ENCODE data around the gene PROZ.

The PROZ gene

DNA sequence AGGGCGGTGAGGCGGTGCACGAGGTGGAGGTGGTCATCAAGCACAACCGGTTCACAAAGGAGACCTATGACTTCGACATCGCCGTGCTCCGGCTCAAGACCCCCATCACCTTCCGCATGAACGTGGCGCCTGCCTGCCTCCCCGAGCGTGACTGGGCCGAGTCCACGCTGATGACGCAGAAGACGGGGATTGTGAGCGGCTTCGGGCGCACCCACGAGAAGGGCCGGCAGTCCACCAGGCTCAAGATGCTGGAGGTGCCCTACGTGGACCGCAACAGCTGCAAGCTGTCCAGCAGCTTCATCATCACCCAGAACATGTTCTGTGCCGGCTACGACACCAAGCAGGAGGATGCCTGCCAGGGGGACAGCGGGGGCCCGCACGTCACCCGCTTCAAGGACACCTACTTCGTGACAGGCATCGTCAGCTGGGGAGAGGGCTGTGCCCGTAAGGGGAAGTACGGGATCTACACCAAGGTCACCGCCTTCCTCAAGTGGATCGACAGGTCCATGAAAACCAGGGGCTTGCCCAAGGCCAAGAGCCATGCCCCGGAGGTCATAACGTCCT lies 9.4 kb upstream of the PROZ start:
- no peak for DNase-seq (ENCODE audit: extremely low read depth, insufficient read length)
- Histone ChIP-seq H3K4me3 (replicated peaks; ENCODE audit: low read depth, low read length) (no peak overlapping the region), H3K27me3 (replicated peaks; ENCODE audit: control insufficient read depth, insufficient read depth, low read length) (no peaks in the 10 kb centered on the region; the same call in 1 of the 2 replicates), H3K36me3 (ENCODE audit: control insufficient read depth, insufficient read depth, low read length) (no peaks in the 10 kb centered on the region)
- TF ChIP-seq, protein P1, sequence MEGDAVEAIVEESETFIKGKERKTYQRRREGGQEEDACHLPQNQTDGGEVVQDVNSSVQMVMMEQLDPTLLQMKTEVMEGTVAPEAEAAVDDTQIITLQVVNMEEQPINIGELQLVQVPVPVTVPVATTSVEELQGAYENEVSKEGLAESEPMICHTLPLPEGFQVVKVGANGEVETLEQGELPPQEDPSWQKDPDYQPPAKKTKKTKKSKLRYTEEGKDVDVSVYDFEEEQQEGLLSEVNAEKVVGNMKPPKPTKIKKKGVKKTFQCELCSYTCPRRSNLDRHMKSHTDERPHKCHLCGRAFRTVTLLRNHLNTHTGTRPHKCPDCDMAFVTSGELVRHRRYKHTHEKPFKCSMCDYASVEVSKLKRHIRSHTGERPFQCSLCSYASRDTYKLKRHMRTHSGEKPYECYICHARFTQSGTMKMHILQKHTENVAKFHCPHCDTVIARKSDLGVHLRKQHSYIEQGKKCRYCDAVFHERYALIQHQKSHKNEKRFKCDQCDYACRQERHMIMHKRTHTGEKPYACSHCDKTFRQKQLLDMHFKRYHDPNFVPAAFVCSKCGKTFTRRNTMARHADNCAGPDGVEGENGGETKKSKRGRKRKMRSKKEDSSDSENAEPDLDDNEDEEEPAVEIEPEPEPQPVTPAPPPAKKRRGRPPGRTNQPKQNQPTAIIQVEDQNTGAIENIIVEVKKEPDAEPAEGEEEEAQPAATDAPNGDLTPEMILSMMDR (IDR thresholded peaks at IDR 0.05; ENCODE audit: insufficient read depth, low read length, poor library complexity, severe bottlenecking) = no peak

DNA sequence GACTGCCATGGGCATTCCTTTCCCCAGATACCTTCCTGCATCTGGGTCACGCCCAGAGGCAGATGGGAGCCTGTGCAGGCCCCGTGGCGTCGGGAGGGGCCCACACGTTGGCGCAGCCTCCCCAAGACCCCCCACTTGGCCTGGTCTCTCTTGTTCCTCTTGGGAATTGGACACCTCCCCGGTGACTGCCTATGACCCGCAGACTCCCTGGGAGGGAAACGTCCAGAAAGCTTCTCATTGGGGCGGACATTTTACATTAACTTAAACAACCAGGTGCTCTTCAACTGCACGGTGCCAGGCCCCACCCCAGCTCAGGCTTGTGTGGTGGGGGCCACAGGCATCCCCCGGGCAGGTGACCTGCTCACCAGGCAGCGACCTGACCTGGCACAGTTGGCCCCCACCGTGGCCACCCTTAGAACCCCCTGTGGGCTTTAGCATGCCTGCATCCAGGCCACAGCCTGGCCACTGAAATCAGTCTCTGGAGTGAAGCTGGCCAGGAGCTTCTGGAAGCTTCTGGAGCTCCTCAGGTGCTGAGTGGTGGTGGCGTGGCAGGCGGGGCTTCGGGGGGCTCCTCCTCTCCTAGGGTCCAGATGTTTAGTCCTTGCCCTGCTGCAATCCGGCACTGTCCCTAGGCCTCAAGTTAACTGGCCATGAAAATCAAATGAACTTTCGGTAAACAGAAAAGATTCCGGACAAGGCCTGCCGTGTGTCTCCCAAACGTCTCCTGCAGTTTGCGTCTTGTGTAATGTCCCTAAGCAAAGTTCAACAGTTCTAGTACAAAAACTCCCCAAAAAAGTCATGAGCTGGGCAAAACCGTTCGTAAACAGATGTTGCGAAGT lies 8.5 kb upstream of the PROZ start:
- Histone ChIP-seq H3K36me3 (ENCODE audit: control insufficient read depth, insufficient read depth, low read length) (no peaks in the 10 kb centered on the region), H3K27me3 (replicated peaks; ENCODE audit: control insufficient read depth, insufficient read depth, low read length) (no peaks in the 10 kb centered on the region; the same call in 1 of the 2 replicates), H3K4me3 (replicated peaks; ENCODE audit: low read depth, low read length) (no peak overlapping the region)
- no peak for DNase-seq (ENCODE audit: extremely low read depth, insufficient read length)
- TF ChIP-seq, protein P1 (IDR thresholded peaks at IDR 0.05; ENCODE audit: insufficient read depth, low read length, poor library complexity, severe bottlenecking) = no peak

DNA sequence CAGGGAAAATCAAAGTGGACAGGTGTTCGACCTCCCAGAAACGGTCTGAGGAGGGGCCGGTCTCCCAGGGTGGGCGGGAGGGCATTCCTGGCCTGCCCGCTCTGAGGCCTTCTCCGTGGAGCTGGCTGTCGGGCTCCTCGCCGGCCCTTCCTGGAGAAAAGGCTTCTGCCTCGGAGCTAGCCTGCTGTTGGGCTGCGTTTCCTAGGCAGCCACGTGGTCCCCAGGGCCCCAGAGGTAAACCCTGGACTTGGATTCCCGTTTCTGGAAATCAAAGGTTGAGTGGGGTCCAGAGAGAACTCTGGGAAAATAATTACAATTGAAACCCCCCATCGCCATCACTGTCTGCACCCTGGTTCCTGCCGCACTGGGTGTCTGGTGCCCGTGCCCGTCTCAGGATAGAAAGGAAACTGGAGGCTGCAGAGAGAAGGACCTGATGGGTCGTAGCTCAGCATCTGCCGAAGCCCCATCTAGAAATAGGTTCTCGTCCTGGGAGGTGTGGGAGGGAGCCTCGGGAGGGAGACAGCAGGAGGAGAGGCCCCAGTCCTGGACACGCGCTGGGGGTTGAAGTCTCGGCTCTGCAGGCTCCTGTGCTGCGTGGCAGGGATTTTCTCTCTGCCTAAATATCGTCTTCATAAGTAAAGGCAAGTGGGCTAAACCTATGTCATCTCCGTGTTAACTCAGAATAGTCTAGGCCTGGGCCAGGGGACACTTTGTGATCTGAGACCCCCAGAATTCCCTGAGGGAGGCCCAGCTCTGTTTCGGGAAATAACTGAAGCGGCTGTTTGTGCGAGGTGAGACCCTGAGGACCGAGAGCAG lies 7.7 kb upstream of the PROZ start:
- Histone ChIP-seq H3K36me3 (ENCODE audit: control insufficient read depth, insufficient read depth, low read length) (no peaks in the 10 kb centered on the region), H3K4me3 (replicated peaks; ENCODE audit: low read depth, low read length) (no peak overlapping the region), H3K27me3 (replicated peaks; ENCODE audit: control insufficient read depth, insufficient read depth, low read length) (no peaks in the 10 kb centered on the region; the same call in 1 of the 2 replicates)
- no peak for DNase-seq (ENCODE audit: extremely low read depth, insufficient read length)
- TF ChIP-seq, protein P1 (IDR thresholded peaks at IDR 0.05; ENCODE audit: insufficient read depth, low read length, poor library complexity, severe bottlenecking) = no peak

DNA sequence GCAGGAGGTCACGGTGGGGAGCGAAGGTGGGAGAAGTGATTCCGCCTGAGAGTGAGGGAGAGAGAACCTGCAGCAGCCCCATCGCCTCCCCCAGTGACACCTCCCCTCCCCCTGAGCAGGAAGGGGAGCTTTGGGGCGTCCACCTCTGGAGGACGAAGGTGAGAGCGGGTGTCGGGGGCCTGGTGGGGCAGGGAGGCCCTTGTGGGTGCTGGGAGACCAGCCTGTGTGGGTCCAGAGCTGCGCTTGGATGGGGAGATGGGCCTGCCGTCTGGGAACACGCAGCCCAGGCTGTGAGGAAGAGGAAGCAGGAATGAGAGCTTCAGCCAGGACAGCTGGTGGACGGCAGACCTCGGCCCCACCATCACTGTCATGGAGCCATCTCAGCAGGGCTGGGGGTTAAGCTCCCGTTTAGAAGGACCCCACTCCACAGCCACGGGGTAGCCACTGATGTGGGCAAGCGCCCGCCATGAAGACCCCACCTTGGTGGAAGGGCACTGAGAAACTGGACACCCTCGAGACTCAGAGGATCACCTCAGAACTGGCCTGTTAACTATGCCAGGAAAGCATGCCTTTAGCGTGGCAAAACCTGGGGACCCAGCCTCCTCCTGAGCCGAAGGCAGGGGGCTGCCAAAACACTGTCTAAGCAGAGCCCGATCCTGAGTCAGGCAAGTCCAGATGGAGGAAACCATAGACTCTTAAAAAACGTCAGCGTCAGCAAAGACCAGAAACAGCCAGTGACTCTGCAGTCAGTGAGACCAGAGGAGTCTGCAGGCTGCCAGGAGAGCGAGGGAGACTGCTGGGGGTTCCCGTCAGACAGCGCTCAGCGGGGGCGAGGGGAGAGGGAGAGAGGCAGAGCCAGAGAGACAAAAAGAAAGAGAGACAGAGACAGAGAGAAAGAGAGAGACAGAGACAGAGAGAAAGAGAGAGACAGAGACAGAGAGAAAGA lies 6.4 kb upstream of the PROZ start:
- H3K4me3 ChIP-seq (replicated peaks; ENCODE audit: low read depth, low read length) = no peak overlapping the region
- H3K27me3 ChIP-seq (replicated peaks; ENCODE audit: control insufficient read depth, insufficient read depth, low read length) = no peaks in the 10 kb centered on the region; the same call in 1 of the 2 replicates
- TF ChIP-seq, protein P1 (IDR thresholded peaks at IDR 0.05; ENCODE audit: insufficient read depth, low read length, poor library complexity, severe bottlenecking) = no peak
- no peaks in the 10 kb centered on the region for H3K36me3 ChIP-seq (ENCODE audit: control insufficient read depth, insufficient read depth, low read length)
- DNase-seq (ENCODE audit: extremely low read depth, insufficient read length) = no peak

DNA sequence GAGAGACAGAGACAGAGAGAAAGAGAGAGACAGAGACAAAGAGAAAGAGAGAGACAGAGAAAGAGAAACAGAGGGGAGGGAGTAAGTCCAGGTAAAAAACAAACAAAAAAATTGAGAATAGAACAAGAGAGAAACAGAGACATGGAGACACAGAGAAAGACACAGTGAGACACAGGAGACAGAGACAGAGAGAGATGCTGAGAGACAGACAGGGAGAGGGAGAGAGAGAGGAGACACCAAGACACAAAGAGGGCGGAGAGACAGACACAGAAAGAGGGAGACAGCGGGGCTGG lies 5.8 kb upstream of the PROZ start:
- no peaks in the 10 kb centered on the region; the same call in 1 of the 2 replicates for H3K27me3 ChIP-seq (replicated peaks; ENCODE audit: control insufficient read depth, insufficient read depth, low read length)
- TF ChIP-seq, protein P1 (IDR thresholded peaks at IDR 0.05; ENCODE audit: insufficient read depth, low read length, poor library complexity, severe bottlenecking) = no peak
- H3K36me3 ChIP-seq (ENCODE audit: control insufficient read depth, insufficient read depth, low read length) = no peaks in the 10 kb centered on the region
- peak overlapping the region; percentile 8; the same call in 1 of the 2 replicates for H3K4me3 ChIP-seq (replicated peaks; ENCODE audit: low read depth, low read length)
- DNase-seq (ENCODE audit: extremely low read depth, insufficient read length) = no peak
